CD4-positive, alpha-beta memory T cell (primary cell): ENCODE data around the gene FAM181B. TPM values are rescaled to one million over a fixed set of nuclear protein-coding genes. Genes with fewer than 3 reads are reported as not detected.

ENCODE experiments used
- CTCF ChIA-PET: fragments of 350-600 bp; sonication (Branson Sonifier 250); formaldehyde crosslinking; loops from one replicate; lab custom pipeline; 2021; ENCODE audit warnings: inconsistent platforms; ENCODE audit not compliant: partially characterized antibody; lab: Charles Lee
- POLR2A ChIA-PET: fragments of 350-600 bp; sonication (Branson Sonifier 250); formaldehyde crosslinking; loops from one replicate; lab custom pipeline; 2021; ENCODE audit not compliant: partially characterized antibody; lab: Charles Lee
- DNase-seq, 5 donors: peaks; one replicate each; pipeline versions ENCODE4 v3.0.0 to v3.0.0-alpha.2; 2020 to 2022; ENCODE audit warnings: mixed read lengths in 1 of 5
- H3K27ac ChIP-seq: one replicate; pipeline ENCODE4 v1.7.0; 2013; ENCODE audit warnings: low read depth, low read length
- H3K27me3 ChIP-seq: 2 replicates; pipeline ENCODE4 v1.7.0; 2013; ENCODE audit warnings: mild to moderate bottlenecking, low read length, moderate library complexity; ENCODE audit not compliant: insufficient read depth
- H3K36me3 ChIP-seq: 2 replicates; pipeline ENCODE4 v1.7.0; 2013; ENCODE audit warnings: mild to moderate bottlenecking, low read length, moderate library complexity; ENCODE audit not compliant: insufficient read depth
- H3K4me1 ChIP-seq: 2 replicates; pipeline ENCODE4 v1.7.0; 2013; ENCODE audit warnings: mild to moderate bottlenecking, low read length, moderate library complexity; ENCODE audit not compliant: insufficient read depth
- H3K4me3 ChIP-seq, 2 donors: one replicate each; pipeline ENCODE4 v1.7.0; 2013; ENCODE audit warnings: low read length in 2 of 2, mild to moderate bottlenecking in 1 of 2
- H3K9me3 ChIP-seq, 2 donors: one replicate each; pipeline ENCODE4 v1.7.0; 2013; ENCODE audit warnings: low read length in 2 of 2, control low read depth in 1 of 2; ENCODE audit not compliant: control insufficient read depth in 1 of 2
- H3K27ac Mint-ChIP-seq, 7 donors: one replicate each; pipeline ENCODE4 v1.8.0; 2020 to 2021; ENCODE audit warnings: mixed read lengths in 7 of 7, mild to moderate bottlenecking in 6 of 7, inconsistent platforms in 3 of 7, moderate library complexity in 3 of 7
- H3K27me3 Mint-ChIP-seq, 2 donors: one replicate each; pipeline ENCODE4 v1.8.0; 2020 to 2021; ENCODE audit warnings: mixed read lengths in 2 of 2
- H3K36me3 Mint-ChIP-seq, 2 donors: one replicate each; pipeline ENCODE4 v1.8.0; 2020 to 2021; ENCODE audit warnings: mixed read lengths in 2 of 2, inconsistent platforms in 1 of 2, mild to moderate bottlenecking in 1 of 2
- H3K4me1 Mint-ChIP-seq, 4 donors: one replicate each; pipeline ENCODE4 v1.8.0; 2020 to 2021; ENCODE audit warnings: mixed read lengths in 4 of 4, mild to moderate bottlenecking in 1 of 4
- H3K4me3 Mint-ChIP-seq, 8 donors: one replicate each; pipeline ENCODE4 v1.8.0; 2020 to 2021; ENCODE audit warnings: mixed read lengths in 8 of 8, mild to moderate bottlenecking in 7 of 8, moderate library complexity in 6 of 8, inconsistent platforms in 3 of 8
- H3K9me3 Mint-ChIP-seq, 8 donors: one replicate each; pipeline ENCODE4 v1.8.0; 2020 to 2021; ENCODE audit warnings: mixed read lengths in 8 of 8, mild to moderate bottlenecking in 5 of 8, inconsistent platforms in 3 of 8, moderate library complexity in 1 of 8
- intact Hi-C: fragments of 100-400 bp; cut with micrococcal nuclease; formaldehyde crosslinking; loops from one replicate; pipeline ENCODE4 v1.15.1; 2023
- polyA plus RNA-seq, 2 donors: library from polyadenylated mRNA; unstranded; fragments of 300-500 nt; fragmentation: Illumina TruSeq; gene quantifications; one replicate each; pipeline ENCODE4 v1.2.3, GENCODE V29; 2021
- total RNA-seq, 2 experiments: library from RNA; stranded (reverse); gene quantifications; one replicate each; pipeline ENCODE4 v1.2.3, GENCODE V29; 2021

FAM181B gene
- total and polyA plus RNA-seq, 4 experiments from 2014 or later: 0.11 TPM; not detected in 3

- CTCF ChIA-PET: interaction anchor here (1.5 to 2.7 kb wide), 3 partner anchors 9 to 527 kb away, joined by 5 to 8 read pairs (median 5); partner anchors contain the start of gene FAM181B
- intact Hi-C loops: no loop called here
- Mint-ChIP-seq H3K27me3 (peaks cover 18 to 24% of the 10 kb centered on the region in 2 donors), H3K27ac (no peak overlapping the region), H3K9me3 (peaks cover 0 to 2% (median 0%) of the 10 kb centered on the region in 8 donors), H3K36me3 (no peaks in the 10 kb centered on the region), H3K4me3 (no peak overlapping the region), H3K4me1 (no peaks in the 10 kb centered on the region)
- H3K4me3 ChIP-seq: no peak overlapping the region
- H3K27ac ChIP-seq: no peak overlapping the region
- peaks cover 4% of the 10 kb centered on the region for H3K27me3 ChIP-seq
- POLR2A ChIA-PET: no interaction called here
- H3K9me3 ChIP-seq: no peaks in the 10 kb centered on the region
- no peak for DNase-seq
- H3K4me1 ChIP-seq: no peaks in the 10 kb centered on the region
- H3K36me3 ChIP-seq: no peaks in the 10 kb centered on the region
These were observed 9.6 kb downstream of the FAM181B start for GRCh38 chr11:82724026-82724425.

DNA sequence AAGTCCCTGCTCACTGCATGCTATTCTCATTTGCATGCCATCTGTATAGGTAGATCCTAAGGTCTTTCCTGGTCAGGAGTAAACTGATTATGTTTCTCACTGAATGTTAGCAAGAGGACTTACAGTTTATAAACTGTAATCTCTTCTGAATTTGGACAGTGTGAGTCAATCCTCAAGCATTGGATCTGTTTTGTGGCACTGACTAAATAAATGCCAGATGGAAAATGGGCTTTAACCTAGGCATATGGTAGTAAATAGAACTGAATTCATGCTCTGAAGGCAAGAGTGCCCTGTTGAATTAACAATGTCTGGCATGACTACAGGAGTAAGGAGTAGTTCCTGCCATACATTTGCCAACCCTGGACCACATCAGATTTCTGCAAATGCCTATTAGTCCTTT lies 11.4 kb downstream of the FAM181B start:
- no peaks in the 10 kb centered on the region for H3K9me3 Mint-ChIP-seq

DNA sequence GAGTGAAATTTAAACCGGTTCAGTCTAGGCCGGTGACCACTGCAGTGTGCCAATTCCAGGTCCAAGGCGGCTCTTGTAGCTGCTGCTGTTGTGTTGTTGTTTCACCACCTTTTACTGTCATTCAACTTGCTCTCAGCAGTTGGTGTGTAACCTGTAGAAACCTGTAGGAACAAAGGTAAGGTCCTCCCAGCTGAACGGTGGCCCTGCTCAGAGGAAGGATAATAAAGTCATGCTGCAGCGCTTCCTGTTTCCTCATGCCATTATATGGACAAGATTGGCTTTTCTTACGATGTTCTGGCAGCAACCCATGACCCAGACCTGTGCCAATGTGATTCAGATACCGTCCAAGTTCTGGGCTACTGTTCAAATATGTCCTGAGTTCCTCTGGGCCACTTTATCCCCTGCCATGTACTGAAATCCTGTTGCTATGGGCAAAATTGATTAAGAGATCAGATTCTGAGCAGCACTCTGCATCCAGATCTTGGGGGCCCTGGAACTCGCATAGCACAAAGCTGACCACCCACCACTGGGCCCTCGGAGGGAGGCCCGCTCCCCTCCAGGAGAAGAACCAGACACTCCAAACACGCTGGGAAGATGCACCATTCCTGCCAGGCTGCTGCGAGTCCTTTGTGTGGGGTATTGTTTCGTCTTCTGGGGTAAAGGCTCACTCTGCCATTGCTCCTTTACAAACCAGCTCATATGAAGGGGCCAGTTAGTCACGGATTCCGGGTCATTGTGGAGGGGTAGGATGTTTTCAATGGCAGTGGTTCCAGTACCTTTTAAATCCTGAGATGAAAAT lies 13.2 kb downstream of the FAM181B start:
- H3K4me1 Mint-ChIP-seq: no peaks in the 10 kb centered on the region
- Histone ChIP-seq H3K9me3 (no peaks in the 10 kb centered on the region), H3K27me3 (no peaks in the 10 kb centered on the region), H3K4me1 (no peaks in the 10 kb centered on the region), H3K27ac (no peak overlapping the region), H3K4me3 (no peak overlapping the region), H3K36me3 (no peaks in the 10 kb centered on the region)
- H3K4me3 Mint-ChIP-seq: no peak overlapping the region
- no peak overlapping the region for H3K27ac Mint-ChIP-seq
- POLR2A ChIA-PET: no interaction called here
- no peak for DNase-seq
- H3K9me3 Mint-ChIP-seq: no peaks in the 10 kb centered on the region
- CTCF ChIA-PET: interaction anchor here (0.6 to 4.5 kb wide), 5 partner anchors 8 to 1003 kb away, joined by 3 to 16 read pairs (median 5); no protein-coding TSS in a partner anchor
- no peaks in the 10 kb centered on the region for H3K36me3 Mint-ChIP-seq
- H3K27me3 Mint-ChIP-seq: peaks cover 4 to 6% of the 10 kb centered on the region in 2 donors
- intact Hi-C loops: no loop called here

More for the DNA sequence above, 11.4 kb downstream of the FAM181B start:
- H3K27me3 ChIP-seq: no peaks in the 10 kb centered on the region
- no peaks in the 10 kb centered on the region for H3K36me3 ChIP-seq
- no peaks in the 10 kb centered on the region for H3K9me3 ChIP-seq
- no peak overlapping the region for H3K4me3 ChIP-seq
- no peak for DNase-seq
- H3K27ac ChIP-seq: no peak overlapping the region
- POLR2A ChIA-PET: no interaction called here
- Mint-ChIP-seq H3K4me1 (no peaks in the 10 kb centered on the region), H3K27ac (no peak overlapping the region), H3K4me3 (no peak overlapping the region), H3K27me3 (peaks cover 16 to 20% of the 10 kb centered on the region in 2 donors), H3K36me3 (no peaks in the 10 kb centered on the region)
- intact Hi-C loops: no loop called here
- no peaks in the 10 kb centered on the region for H3K4me1 ChIP-seq
- CTCF ChIA-PET: interaction anchor here (1.5 to 2.7 kb wide), 2 partner anchors 11 to 145 kb away, joined by 4 to 8 read pairs; partner anchors contain the start of gene FAM181B

GRCh38 chr11:82719361-82720105 lies 14.1 kb downstream of the FAM181B start:
- Histone ChIP-seq H3K36me3 (no peaks in the 10 kb centered on the region), H3K27me3 (no peaks in the 10 kb centered on the region), H3K4me1 (no peaks in the 10 kb centered on the region), H3K27ac (no peak overlapping the region), H3K9me3 (no peaks in the 10 kb centered on the region), H3K4me3 (no peak overlapping the region)
- H3K27ac Mint-ChIP-seq: no peak overlapping the region
- H3K27me3 Mint-ChIP-seq: peaks cover 2 to 3% of the 10 kb centered on the region in 2 donors
- intact Hi-C loops: loop anchor here (5.0 kb wide), 1 partner anchor 1003 kb away; no protein-coding TSS in a partner anchor
- no peaks in the 10 kb centered on the region for H3K4me1 Mint-ChIP-seq
- H3K36me3 Mint-ChIP-seq: no peaks in the 10 kb centered on the region
- DNase-seq: no peak
- no peak overlapping the region for H3K4me3 Mint-ChIP-seq
- CTCF ChIA-PET: interaction anchor here (1.4 to 4.5 kb wide), 2 partner anchors 11 to 148 kb away, joined by 3 to 16 read pairs; no protein-coding TSS in a partner anchor
- POLR2A ChIA-PET: no interaction called here
- H3K9me3 Mint-ChIP-seq: no peaks in the 10 kb centered on the region

DNA sequence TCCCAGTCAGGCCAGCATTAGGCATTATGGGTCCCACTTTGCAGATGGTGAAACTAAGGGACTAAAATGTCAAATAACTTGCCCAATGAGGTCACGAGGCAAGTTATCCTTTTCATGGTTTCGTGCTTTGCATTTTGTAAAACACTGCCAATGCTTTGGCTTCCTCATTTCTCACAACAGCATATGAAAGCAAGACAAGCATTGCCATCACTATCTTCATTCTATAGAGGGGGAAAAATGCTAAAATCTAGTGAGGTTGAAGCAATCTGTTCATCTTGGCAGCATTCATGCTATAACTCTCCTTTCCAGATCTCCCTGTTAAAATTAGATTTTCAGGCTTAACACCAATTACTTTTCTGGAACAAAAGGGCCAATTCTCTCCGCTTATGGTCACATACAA lies 14.8 kb downstream of the FAM181B start:
- H3K36me3 Mint-ChIP-seq: no peaks in the 10 kb centered on the region
- intact Hi-C loops: loop anchor here (1.0 to 5.0 kb wide), 2 partner anchors 530 to 1003 kb away; no protein-coding TSS in a partner anchor
- H3K27ac Mint-ChIP-seq: no peak overlapping the region
- no peak for DNase-seq
- no peak overlapping the region for H3K4me3 Mint-ChIP-seq
- no peaks in the 10 kb centered on the region for H3K4me1 Mint-ChIP-seq
- ChIA-PET CTCF (interaction anchor here (1.1 to 4.5 kb wide), 5 partner anchors 11 to 531 kb away, joined by 3 to 16 read pairs (median 3); partner anchors contain the start of gene FAM181B), POLR2A (no interaction called here)
- no peaks in the 10 kb centered on the region for H3K9me3 Mint-ChIP-seq
- H3K4me1 ChIP-seq: no peaks in the 10 kb centered on the region
- H3K27me3 Mint-ChIP-seq: peaks cover 2 to 3% of the 10 kb centered on the region in 2 donors
- no peaks in the 10 kb centered on the region for H3K9me3 ChIP-seq
- no peak overlapping the region for H3K27ac ChIP-seq
- H3K27me3 ChIP-seq: no peaks in the 10 kb centered on the region
- H3K4me3 ChIP-seq: no peak overlapping the region
- no peaks in the 10 kb centered on the region for H3K36me3 ChIP-seq

- no peak overlapping the region for H3K27ac ChIP-seq
- Mint-ChIP-seq H3K27ac (no peak overlapping the region), H3K36me3 (no peaks in the 10 kb centered on the region), H3K4me1 (no peaks in the 10 kb centered on the region), H3K4me3 (no peak overlapping the region), H3K9me3 (no peaks in the 10 kb centered on the region), H3K27me3 (peaks cover under 1 to 2% of the 10 kb centered on the region in 2 donors)
- peak in 2 of 5 donors; percentile 15 to 29 for DNase-seq
- no peaks in the 10 kb centered on the region for H3K27me3 ChIP-seq
- CTCF ChIA-PET: interaction anchor here (1.0 to 4.5 kb wide), 9 partner anchors 9 to 1102 kb away, joined by 3 to 16 read pairs (median 5); partner anchors contain the start of gene FAM181B
- no peaks in the 10 kb centered on the region for H3K4me1 ChIP-seq
- no peaks in the 10 kb centered on the region for H3K36me3 ChIP-seq
- intact Hi-C loops: loop anchor here (1.0 to 5.0 kb wide), 2 partner anchors 531 to 1004 kb away; no protein-coding TSS in a partner anchor
- H3K4me3 ChIP-seq: no peak overlapping the region
- H3K9me3 ChIP-seq: no peaks in the 10 kb centered on the region
- POLR2A ChIA-PET: no interaction called here
These were observed 15.4 kb downstream of the FAM181B start for GRCh38 chr11:82718307-82718706.
